HG02763 (cell line): ENCODE measurements around the gene SHISA2.

ENCODE experiments used
- ATAC-seq: cut with Tn5 transposase; IDR thresholded peaks from one replicate; pipeline ENCODE4 v1.9.1; 2021; ENCODE audit warnings: mild to moderate bottlenecking, moderate library complexity; ENCODE audit not compliant: unreplicated experiment

SHISA2 gene

GRCh38 chr13:26019881-26020870 lies 31.6 kb downstream of the SHISA2 start:
- no peak for ATAC-seq

- no peak for ATAC-seq
Measured at GRCh38 chr13:26019251-26019650, 32.6 kb downstream of the SHISA2 start.

- no peak for ATAC-seq
Measured at GRCh38 chr13:26017932-26018665, 33.7 kb downstream of the SHISA2 start.

- no peak for ATAC-seq
Measured at GRCh38 chr13:26017196-26017921, 34.5 kb downstream of the SHISA2 start.

GRCh38 chr13:26016189-26016588 lies 35.6 kb downstream of the SHISA2 start:
- ATAC-seq: no peak

- no peak for ATAC-seq
Measured at GRCh38 chr13:26015271-26016125, 36.3 kb downstream of the SHISA2 start.

- no peak for ATAC-seq
Measured at GRCh38 chr13:26012995-26013394, 38.8 kb downstream of the SHISA2 start.

GRCh38 chr13:26011996-26012821 lies 39.6 kb downstream of the SHISA2 start:
- ATAC-seq: no peak

GRCh38 chr13:26011208-26011573 lies 40.6 kb downstream of the SHISA2 start:
- no peak for ATAC-seq

- no peak for ATAC-seq
Measured at GRCh38 chr13:26010487-26011207, 41.2 kb downstream of the SHISA2 start.

GRCh38 chr13:26007261-26008125 lies 44.3 kb downstream of the SHISA2 start:
- no peak for ATAC-seq
